NCI-H345 (cell line): ENCODE results near the gene CFAP410.
"Not testable (repeated sequence)": the region's sequence is repeated elsewhere in the genome, so short reads cannot be mapped to it uniquely, and the experiment has no call there.

Experiments
- DNase-seq: peaks from one replicate; lab custom pipeline; 2025; lab: John Stamatoyannopoulos, UW

CFAP410 gene

DNA sequence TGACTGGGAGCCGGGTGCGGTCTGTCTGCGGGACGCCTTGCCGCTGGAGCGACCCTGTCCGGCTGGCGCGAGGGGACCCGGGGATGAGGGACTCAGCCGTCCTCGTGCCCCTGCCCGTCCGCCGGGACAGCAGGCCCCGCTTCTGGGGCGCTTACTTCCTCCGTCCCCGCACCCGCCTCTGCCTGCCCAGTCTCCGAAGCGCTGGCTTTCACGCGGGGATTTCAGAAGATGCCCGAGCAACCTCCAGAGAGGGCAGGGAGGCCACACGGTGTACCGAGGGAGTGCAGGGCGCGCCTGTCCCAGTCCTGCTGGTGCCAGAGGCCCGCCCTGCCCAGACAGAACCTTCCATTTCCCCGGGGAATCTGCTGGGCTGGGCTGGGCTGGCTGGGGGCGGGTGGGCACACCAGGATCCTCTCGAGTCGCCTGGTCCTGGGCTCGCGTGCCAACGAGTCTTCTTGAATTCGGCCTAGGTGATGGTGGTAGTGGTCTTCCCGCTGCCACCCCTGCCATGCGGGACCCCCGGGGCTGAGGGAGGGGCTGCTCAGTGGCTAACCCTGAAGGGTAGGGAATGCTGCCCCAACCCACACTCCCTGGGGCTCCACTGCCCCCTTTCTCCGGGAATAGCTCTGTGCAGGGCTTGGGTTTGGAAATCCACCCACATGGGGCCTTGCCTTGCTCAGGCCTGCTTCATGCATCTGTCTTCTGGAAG is 11.7 kb upstream of the CFAP410 start:
- no peak for DNase-seq

DNA sequence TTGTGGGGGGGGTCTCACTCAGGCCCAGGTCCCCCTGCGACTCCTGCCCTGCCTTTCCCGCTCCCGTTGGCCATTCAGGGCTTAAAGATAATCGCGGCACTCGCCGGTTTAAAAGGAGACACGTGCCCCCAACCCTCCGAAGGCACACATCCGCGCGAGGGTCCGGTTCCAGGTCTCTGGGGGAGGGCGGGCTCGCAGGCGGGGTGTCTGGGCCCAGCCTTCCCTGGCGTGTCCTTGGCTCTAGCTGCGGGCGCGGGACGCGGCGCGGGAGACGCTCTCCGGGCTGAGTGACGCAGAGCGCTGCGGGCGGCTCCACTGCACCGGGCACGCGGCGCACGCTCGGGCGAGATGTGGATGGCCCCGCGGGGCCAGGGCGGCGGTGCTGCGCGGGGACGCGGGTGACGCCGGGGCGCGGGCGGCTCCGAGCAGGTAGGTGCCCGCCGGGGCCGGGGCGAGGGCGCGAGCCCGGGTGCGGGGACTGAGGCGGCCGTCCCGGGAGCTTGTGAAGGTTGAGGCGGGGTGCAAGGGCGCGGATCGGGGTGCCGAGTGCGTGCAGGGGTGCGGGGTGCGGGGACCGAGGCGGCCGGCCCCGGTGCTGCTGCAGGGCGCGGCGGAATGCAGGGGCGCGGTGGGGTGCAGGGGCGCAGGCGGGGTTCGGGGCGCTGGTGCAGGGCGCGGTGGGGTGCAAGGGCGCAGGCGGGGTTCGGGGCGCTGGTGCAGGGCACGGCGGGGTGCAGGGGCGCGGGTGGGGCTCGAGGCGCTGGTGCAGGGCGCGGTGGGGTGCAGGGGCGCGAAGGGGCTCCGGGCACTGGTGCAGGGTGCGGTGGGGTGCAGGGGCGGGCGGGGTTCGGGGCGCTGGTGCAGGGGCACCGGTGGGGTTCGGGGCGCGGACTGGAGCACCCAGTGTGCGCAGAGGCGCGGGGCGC is 10.9 kb upstream of the CFAP410 start:
- DNase-seq = no peak

DNA sequence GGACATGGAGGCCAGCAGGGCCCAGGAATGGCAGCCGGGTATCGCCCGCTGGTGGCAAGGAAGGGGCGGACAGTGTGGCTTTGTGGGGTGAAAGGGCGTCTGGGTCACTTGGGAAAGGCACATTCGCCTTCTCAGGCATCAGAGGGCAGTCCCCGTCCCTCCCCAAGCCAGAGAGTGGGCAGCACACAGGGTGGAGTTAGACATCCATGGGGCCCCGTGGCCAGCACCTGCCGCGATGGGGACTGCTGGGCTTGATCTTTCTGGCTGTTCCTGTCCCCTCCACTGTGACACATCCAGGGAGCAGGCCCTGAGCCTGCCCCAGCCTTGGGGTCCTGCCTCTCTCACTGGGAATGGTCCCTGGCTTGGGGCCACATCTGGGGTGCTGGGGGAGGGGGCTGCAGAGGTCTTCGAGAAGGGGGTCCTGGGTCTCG is 10.2 kb upstream of the CFAP410 start:
- DNase-seq = no peak

DNA sequence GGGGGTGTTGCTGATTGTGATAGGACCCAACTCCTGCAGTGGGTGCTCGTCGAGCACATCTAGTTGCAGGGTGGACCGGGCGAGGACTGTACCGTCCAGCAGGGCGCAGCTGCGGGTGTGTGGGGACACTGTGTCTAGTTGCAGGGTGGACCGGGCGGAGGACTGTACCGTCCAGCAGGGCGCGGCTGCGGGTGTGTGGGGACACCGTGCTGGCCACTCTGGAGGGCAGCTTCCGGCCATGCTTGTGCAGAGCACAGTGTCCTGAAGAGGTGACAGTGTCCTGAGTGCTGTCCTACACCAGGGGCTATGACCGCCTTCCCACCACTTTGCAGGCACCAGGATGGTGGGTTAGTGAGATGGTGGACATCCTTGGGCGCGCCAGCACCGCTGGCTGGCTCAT is 9.7 kb upstream of the CFAP410 start:
- no peak for DNase-seq

DNA sequence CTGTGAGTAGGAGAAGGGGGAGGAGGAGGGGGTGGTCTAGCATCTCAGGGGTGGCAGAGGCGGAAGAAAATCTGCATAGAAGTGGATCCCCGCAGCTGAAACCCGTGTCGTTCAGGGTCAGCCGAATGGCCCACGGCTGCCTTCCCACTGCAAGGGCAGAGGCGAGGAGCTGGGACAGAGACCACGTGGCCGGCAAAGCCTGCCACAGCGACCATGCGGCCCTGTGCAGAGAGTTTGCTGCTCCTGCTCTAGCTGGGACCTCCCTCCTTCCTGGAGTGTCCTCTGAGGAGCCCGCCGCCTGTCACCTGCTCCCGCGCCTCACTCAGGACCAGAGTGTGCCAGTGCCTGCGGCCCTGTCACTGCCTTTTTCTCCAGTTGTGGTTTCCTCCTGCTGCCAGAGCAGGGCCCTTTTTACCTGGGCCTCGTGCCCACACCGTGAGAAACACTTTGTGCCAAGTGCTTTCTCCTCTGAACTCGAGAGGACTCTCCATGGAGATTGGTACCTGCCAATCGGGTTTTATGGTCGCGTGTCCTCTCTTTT is 8.8 kb upstream of the CFAP410 start:
- peak; percentile 22 for DNase-seq

DNA sequence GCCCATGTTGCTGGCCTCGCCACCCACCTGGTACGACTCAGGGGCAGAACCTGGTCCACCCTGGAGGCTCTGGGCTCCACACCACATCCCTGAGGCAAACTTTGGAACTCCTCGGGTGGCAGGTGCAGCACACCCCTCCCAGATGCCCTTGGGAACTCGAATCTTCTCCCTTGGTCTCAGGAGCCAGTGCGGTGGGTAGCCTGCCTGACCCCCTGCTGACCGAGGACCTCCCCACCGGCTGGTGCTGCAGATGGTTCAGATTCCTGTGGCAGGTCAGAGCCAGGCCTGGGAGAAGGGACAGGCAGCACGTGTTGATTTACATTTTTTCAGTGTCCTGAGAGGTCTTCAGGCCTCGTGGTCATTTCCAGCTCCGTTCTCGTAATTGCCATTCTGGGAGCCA is 6.3 kb upstream of the CFAP410 start:
- no peak for DNase-seq

DNA sequence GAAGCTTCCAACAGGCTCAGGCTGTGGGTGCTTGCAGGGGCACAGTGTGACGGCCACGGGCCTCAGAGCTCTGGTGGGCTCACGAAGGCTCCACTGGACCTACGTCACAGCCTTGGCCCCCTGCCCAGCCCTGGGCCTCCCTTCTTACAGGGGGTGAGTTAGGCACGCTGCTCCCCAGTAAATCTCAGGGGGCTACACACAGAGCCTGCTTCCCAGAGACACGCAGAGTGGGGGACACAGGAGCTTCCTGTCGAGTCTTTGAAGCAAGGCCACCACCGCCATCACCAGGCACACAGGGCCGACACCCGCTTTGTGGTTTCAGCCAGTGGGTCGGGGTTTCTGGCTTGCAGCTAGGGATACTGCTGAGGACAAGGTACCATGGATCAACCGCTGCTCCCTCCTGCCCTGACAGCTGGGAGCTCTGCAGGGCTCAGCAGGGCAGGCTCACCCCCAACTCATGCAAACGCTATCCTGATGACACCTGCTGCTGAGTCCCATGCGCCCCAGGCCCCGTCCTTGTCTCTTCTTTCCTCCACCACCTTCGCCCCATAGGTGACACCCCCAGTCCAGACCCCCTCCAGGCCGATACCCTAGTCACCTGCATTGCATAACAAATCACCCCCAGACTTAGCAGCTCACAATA is 5.5 kb upstream of the CFAP410 start:
- DNase-seq = no peak

DNA sequence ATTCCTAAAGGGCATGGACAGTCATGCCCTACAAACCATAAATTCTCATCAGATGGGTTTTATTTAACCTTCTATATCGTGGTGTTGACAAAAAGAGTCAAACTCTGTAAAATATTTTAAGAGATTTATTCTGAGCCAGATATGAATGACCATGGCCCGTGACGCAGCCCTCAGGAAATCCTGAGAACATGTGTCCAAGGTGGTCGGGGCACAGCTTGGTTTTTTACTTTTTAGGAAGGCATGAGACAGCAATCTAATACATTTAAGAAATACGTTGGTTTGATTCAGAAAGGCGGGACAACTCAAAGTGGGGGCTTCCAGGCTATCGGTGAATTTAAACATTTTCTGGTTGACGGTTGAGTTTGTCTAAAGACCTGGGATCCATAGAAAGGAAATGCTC is 3.8 kb upstream of the CFAP410 start:
- DNase-seq = not testable (repeated sequence)

DNA sequence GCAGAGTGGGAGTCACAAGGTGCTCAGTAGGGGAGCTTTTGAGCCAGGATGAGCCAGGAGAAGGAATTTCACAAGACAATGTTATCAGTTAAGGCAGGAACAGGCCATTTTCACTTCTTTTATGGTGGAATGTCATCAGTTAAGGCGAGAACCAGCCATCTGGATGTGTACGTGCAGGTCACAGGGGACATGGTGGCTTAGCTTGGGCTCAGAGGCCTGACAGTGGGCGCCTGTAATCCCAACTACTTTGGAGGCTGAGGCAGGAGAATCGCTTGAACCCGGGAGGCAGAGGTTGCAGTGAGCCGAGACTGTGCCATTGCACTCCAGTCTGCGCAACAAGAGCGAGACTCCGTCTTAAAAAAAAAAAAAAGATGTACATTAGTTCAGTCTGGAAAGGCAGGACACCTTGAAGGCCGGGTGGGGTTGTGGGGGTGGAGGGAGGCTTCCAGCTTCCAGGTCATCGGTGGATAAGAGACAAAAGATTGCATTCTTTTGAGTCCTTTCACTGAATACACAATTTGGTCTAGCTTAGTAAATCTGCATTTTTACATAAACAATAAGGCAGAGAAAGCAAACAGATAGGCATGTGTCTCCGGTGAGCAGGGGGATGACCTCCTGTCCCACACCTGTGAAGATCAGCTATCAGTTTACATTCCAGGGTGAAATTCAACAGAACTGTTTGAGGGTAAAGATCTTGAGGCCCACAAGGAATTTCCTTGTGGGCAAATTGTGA is 2.7 kb upstream of the CFAP410 start:
- not testable (repeated sequence) for DNase-seq

DNA sequence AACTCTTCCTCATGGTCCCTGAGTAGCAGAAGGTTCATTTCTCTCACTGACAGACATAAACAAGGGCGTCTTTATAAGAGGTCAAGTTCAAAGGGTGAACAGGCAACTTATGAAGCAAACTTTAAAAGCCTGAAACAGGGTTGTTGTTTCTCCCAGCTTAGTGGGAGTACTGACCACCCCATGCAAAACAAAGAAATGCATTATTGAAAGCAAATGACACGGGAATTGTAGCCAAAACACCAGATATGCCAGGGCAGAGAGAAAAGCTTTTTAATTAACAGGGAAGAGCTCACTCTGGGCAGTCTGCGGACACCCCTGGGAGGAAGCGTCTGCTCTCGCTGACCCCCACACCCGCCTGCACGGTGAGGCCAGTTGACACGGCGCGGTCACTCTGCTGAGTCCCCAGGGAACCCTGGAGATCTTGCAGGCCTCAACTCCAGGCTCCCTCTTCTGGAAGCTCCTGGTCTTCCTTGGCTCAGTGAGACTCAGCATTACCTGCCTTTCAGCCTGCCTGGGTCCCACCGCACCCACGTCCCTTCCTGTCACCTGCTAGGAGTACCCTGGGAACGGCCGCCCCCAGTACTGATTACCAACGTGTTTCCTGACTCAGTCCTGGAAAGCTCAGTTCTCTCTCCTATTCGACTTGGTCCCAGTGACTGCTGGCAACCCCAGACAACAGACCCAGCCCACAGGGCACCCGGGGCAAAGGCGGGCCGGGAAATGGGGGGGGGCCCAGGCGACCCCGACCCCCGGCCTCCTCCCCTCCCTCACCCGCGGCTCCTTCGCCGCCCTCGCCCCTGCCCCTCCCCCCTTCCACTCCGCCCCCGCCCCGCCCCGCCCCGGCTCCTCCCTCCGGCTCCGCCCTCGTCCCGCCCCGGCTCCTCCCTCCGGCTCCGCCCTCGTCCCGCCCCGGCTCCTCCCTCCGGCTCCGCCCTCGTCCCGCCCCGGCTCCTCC is 972 bp downstream of the CFAP410 start:
- DNase-seq = peak; percentile 66

DNA sequence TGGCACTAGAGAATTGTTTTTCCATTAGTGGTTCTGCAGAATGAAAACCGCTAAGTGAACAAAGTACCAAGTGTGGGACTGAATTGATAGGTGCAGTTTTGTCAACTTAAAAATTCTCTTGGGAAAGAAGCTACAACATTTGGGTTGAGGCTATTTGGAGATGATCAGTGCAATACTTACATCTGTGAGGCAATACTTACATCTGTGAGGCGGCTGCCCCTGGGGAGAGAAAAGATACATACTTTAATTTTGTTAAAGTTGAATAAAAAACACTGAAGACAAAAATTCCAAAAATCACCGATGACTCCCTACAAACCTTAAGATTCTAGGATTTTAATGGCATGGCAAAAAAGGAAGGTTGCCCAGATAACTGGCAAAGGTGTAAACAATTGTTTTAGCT is 1.7 kb downstream of the CFAP410 start:
- no peak for DNase-seq

DNA sequence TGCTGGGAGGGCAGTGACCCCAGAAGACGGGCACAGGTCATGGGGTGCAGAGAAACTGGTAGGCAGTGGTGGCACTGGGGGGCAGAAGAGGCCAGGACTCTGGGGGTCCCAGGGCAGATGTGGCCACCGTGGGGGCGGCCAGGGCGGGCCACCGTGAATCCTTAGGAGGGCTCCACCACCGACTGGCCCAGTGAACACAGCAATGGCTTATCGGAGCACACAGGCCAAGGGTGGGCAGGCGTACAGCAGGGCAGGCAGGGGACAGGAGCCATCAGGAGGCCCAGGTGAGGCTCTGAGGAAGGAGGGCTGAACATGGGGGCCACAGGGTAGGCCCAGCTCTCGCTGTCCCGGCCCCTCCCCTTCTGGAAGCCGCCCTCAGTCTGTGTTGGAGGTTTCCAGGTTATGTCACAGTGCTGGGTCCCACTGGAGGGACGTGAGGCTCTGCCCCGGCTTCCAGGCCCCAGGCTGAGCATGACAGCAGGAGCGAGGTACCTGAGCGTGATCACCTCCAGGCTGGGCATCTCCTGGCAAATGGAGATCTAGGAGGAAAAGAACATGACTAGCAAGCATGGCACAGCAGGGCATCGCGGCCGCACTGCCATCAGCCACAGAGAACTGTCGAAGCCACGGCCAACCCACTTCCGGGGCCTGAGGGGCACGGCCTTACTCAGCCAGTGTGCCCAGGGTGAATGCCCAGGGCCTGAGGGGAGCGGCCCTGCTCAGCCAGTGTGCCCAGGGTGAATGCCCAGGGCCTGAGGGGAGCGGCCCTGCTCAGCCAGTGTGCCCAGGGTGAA is 3.7 kb downstream of the CFAP410 start:
- DNase-seq = no peak

DNA sequence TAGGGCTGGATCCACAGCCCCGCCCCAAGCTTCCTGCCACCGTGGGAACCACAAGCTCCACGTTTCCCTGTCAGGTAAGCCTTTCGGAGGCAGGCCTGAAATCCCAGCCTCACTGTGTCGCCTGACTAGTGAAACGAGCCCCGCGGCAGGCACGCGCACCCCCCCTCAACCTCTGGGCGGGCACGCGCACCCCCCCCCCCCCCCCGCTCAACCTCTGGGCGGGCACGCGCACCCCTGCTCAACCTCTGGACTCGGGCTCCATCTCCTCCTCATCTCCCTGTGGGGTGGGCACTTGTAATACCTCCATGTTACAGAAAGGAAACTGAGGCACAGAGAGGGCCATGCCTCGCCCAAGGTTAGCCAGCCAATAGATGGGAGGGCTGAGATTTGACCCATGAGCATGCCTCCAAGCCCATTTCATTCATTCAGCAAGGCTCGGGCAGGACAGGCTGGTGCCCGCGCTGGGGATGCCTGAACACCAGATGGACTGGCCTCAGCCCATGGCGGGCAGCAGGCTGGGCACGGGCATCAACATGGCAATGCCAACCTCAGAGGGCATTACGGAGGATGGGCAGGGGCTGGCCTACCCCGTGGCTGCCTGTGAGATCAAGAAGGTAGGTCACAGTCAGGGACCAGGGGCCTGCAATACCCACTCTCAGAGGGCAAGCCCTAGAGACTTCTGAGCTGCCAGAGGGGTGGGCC is 4.7 kb downstream of the CFAP410 start:
- no peak for DNase-seq

DNA sequence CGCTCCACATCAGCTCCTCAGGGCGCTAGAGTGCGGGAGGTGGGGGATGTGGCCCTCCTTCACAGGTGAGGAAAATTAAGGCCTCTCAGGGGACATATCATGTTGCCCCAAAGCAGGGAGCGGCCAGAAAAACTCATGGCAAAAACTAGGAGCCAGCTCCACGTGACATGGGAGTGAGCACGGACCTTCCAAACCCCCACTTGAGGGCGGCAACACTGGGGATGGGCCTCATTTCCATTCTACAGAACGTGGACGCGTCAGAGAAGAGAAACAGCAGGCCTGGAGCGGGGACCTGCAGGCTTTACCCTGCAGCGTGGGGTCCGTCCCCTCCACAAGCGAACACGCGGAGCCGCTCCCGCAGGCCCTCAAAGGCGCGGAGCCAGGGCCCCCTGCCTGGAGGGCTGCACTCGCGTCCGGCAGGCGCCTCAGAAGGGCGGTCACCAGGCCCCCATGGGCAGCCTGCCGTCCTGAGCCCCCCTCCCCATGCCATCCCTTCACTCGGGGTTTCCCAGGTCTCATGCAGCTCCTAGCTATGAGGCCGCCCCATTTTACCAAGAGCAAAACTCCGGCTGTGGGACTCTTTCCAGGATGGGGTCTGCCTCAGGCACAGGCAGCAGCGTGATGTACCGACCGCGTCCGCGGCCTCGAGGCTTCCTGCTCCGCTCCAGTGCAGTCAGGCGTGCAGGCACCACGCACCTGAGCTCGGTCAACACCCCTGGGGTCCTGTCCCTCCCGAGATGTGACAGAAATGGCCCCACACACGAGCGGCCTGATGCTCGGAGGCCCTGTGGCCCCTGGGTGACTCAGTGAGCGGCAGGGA is 5.5 kb downstream of the CFAP410 start:
- DNase-seq = no peak

DNA sequence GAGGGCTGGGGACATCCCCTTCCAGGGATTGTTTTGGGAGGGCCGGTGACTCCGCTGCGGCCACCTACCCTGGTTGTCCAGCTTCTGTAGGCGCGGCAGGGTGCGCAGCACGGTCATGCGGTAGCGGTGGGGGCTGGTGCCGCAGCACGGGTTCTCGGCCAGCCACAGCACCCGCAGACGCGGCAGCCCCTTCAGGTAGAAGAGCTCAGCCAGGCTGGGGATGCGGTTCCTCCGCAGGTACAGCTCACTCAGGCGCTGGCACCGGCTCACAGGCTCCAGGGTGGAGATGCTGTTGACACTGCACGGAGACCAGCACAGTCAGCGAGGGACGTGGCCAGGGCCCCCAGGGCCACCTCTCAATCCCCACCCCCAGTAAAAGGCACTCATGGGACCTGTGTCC is 6.2 kb downstream of the CFAP410 start:
- DNase-seq = no peak

DNA sequence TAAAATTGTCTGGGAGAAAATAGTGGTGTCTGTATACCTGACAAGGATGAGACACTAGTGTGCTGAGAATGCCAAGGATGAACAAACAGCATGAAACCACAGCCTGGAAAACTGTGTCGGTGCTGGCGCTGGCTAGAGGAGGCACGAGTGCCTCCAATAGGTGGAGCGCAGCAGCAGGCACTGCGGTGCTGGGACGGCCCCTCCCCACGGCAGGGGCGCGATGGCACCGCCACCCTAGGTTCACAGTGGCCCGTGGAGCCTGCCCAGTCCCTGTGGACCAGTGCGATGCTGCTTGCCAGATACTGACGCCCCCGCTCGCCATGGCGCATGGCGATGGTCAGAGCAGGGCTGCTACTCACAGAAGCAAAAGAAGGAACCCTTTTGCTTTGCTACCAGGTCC is 6.8 kb downstream of the CFAP410 start:
- DNase-seq = no peak

DNA sequence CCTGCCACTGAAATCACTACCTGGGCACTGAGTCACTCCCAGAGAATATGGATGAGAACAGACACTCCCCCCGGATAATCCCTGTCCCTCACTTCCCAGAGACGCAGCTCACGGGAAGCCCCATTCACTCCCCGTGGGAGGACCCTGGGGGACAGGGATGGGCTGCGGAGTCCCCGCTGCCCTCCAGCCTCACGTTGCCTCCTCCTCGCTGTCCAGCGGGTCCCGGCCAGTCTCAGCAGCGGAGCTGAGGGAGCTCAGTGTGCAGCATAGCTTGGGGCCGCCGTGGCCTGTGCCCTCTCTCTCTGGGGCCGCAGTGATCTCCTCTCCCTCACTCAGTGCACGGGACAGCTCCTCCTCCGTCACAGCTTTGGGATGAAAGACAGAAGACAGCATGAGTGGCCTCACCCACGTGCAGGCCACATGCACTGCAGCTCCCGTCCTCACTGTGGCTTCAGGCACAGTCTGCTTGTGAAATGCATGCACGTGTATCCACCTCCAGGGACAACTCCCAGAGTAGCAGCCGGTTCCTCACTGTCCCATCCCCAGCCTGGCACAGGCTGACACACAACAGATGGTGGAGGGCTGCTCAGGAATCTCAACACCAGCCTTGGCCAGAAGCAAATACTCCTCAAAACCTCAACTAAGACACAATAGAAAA is 7.4 kb downstream of the CFAP410 start:
- no peak for DNase-seq

DNA sequence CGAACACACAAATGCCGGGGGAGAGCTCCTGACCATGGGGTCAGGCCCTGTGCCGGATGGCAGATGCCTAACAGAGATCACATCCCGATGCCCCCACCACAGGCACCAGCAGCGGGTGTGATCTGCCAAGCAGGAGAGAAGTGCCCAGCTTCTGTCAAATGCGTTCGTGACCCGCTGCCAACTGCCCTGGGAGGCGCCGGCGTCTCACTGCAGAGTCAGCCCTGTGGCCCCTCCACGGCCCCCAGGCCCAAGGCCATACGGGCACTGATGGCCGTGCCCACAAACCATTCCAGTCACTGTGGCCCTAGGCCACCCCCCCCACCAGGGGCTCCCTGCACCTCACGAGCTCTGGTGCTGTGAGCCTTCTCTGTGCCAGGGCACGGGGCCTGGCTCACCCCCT is 8.0 kb downstream of the CFAP410 start:
- no peak for DNase-seq
